GM19468 (cell line): ENCODE measurements around the gene CSNK2A2.

Experiments
- ATAC-seq: cut with Tn5 transposase; IDR thresholded peaks from one replicate; pipeline ENCODE4 v1.9.1; 2021; ENCODE audit warnings: mild to moderate bottlenecking, moderate library complexity, moderate number of reproducible peaks; ENCODE audit not compliant: unreplicated experiment; ENCODE audit errors: extremely low read depth

The CSNK2A2 gene

DNA sequence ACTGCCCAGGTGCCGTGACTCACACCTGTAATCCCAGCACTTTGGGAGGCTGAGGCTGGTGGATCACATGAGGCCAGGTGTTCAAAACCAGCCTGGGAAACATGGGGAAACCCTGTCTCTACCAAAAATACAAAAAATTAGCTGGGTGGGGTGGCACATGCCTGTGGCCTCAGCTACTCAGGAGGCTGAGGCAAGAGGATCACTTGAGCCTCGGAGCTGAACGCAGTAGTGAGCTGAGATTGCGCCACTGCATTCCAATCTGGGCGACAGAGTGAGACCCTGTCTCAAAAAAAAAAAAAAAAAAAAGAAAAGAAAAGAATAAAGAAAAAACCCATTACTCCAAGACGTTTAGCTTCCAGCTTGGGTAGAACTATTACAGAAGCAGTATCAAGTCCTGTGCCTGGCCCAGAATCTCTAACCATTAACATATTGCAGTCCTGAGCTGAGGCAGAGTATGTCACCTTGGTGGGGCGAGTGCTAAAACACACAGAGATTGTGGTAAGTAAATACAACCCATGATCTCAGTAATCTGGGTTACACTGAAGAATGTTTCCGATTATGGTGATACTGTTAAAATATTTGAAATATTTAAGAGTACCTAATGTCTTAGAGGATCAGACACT lies 45.5 kb downstream of the CSNK2A2 start:
- ATAC-seq, result no peak

DNA sequence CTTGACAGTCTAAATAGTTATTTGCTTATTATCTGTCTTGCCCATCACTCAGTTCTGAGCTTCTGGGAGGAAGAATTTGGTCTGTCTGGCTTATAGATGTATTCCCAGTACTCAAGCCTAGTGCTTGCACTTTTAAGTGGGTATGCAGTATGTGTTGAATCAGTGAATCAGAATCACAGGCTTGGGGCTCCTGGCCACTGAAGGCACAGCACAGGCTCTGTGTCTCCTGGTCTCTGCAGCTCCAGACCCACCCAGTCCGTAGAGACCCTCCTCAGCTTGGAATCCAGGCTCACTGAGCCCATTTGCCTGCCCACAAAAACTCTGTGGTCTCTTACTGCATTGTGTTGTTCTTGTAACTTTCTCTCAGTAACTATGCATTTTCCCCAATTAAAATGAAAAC lies 49.4 kb downstream of the CSNK2A2 start:
- ATAC-seq, result no peak

DNA sequence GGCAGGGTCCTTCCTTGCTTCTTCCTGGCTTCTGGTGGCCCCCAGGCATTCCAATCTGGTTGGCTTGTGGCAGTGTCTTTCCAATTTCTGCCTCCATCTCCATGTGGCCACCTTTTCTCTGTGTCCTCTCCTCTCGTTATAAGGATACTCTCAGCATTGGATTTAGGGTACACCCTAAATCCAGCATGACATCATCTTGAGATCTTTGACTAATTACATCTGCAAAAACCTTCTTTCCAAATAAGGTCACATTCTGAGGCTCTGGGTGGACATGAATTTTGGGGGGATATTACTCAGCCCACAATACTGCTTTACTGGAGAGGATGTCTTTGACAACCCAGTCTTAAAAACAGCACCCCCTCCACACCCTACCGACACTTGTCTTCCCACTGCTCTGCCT lies 49.8 kb downstream of the CSNK2A2 start:
- no peak for ATAC-seq

DNA sequence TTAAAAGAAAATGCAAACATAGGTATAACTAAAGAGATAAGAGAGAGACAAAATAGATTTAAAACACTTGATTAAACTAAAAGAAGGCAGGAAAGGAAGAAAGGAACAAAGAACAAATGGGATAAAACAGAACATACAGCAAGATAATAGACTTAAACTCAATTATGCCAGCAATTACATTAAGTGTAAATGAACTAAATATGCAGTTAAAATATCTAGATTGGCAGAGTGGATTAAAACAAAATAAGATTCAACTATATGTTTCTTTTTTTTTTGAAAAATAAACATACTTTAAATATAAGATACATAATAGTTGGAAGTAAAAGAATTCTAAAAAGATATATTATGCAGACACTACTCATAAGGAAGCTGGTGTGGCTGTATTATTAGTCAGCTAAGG lies 59.1 kb downstream of the CSNK2A2 start:
- no peak for ATAC-seq

DNA sequence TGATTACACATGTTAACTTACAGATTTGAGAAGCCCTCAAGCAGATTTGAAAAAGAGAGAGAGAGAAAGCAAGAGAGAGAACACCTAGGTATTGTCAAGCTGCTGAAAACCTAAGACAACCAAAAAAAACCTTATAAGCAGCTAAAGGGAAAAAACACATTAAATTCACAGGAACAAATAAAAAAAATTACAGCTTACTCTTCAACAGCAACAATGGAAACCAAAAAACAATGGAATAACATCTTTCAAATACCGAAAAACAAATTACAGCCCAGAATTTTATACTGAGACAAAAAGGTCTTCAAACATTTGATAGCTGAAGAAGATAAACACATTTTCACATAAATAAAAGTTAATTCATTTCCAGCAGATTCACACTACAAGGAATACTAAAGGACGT lies 60.3 kb downstream of the CSNK2A2 start:
- ATAC-seq, result no peak

DNA sequence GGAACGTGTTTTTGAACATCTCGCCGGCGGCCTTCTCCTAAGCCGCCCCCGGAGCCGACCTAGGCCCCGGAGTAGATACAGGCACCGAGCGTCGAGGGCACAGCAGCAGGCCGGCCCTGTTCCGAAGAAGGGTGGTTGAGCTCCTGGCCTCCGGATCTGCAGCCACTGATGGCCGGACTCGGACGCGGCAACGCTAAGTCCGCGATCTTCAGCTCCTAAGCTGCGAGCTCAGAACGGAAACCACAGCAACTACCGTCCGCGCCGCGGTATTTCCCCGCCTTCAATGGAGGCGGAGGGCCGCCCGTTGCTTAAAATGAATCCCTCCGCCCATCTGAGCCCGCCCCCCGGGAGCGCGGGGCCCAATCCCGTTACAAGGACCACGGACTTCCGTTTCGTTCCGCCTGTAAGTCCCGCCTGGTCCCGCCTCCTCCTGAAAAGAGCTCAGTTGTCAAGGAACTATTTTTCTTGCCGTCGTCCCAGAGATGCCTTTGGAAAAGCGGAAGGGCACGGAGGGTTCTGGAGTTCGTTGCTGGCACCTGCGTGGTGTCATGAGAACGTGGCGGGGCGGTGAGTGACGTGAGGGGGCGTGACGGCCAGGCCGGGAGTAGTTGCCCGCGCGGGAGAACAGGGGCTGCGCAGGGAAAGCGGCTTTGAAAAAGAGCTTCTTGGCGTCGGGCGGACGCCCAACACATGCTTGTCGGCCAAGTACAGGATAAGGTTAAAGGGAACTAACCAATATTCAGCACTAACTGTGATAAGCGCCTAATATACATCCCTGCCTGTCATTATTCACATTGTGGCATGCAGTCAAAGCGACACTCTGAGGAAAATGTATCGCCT lies 68.6 kb downstream of the CSNK2A2 start, which contains the start of gene CFAP20:
Gene CFAP20, minus strand, starts transcription at position 285 of the 840 bp plus-strand sequence. Its CDS starts 266 bp downstream, at position 19.
- peak; percentile 67 for ATAC-seq

DNA sequence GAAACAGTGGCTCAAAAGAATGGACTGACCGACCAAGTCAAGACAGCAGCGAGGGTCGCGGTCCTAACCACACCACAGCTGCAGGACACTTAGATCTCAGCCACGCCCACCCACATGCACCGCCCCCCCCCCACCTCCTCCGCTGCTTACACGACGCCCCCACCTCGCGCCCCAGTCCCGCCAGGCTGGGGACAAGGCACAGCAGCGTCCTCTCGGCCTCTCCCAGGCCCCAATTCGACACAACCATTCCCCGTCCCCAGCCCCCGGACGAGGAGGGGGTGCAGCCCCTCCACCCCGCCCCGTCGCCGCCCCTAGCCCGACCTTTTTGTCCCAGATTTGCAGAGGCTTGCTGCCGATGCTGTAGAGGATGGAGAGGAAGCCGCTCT lies 69.2 kb downstream of the CSNK2A2 start:
- ATAC-seq, result no peak

DNA sequence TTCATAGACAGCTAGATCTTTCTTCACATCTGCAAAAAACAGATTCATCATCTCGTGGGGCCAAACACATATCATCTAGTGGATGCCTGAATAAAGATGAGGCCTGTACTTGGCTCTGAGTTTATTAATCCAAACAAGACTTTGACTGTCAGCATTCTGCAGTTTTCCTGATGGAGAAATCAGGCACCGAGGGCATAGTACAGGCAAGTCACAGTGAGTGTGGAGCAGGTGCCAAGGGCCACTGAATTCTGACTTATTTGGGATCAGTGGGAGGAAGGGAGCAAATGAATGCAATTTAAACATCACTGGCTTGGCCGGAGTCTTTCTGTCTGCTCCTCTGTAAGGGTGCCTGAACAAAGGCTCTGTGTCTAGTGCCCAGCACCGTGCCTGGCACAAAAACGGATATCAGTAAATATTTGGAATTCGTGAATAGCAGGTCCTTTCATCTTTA lies 69.7 kb downstream of the CSNK2A2 start:
- no peak for ATAC-seq

DNA sequence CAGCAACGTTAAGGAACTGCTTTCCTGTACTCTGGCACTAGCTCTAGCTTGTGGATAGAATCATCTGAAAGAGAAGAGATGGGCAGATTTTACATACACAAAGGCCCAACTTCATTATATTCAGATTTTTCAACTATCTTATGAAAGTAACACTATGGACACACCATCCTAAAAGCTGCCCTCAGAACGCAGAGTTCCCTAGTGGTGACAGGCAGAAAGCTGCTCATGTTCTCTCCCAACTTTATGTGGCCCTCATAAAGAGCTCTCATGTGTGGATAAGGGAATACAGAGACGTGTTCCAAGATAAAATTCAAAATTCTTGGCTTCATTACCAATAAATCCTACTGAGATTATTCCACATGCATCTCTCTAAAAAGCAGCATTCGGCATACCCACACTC lies 70.3 kb downstream of the CSNK2A2 start:
- no peak for ATAC-seq

DNA sequence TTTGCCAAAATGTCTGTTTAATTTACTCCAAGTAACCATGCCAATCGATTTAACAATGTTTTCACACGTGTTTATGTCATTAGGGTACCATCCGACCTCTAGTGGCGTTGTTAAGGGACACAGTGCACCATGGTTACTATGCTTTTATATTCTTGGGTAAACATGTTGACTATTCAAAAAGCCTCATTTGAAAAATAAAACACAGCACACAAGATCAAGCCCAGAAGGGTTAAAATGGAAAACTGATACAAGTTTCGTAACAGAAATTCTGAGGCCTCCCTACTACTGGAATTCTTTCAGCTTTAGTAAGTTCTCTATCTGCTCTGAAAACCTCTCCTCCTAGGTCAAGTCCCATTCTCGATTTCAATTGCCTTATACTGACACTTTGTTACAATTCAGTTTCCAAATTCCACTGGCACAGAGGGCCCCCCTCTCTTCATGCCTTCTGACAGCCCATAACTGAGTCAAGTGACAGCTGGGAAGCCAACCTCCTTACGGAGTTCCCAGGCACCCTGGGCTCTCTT lies 70.8 kb downstream of the CSNK2A2 start:
- ATAC-seq, result no peak

DNA sequence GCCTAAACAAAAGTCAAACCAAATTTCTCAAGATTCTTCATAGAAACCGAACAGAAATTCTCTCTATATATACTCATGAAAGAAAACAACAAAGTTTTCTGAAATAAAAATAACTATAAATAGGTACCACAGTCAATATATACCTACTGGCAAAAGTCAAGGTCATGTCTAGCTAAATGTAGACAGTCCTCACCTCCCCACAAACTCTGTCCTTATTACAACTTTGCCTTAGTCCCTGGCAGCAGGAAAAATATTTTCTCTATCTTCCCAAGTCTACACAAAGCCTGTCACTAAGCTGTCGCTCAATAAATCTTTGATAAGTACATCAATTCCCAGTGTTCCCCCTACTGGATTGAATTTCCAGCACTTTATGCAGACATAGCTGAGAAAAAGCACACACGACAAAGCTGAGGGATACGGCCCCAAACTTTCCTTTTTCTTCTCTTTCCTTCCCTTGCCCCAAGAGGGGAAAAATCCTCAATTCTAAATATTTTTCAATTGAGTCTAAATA lies 71.4 kb downstream of the CSNK2A2 start:
- ATAC-seq, result no peak

DNA sequence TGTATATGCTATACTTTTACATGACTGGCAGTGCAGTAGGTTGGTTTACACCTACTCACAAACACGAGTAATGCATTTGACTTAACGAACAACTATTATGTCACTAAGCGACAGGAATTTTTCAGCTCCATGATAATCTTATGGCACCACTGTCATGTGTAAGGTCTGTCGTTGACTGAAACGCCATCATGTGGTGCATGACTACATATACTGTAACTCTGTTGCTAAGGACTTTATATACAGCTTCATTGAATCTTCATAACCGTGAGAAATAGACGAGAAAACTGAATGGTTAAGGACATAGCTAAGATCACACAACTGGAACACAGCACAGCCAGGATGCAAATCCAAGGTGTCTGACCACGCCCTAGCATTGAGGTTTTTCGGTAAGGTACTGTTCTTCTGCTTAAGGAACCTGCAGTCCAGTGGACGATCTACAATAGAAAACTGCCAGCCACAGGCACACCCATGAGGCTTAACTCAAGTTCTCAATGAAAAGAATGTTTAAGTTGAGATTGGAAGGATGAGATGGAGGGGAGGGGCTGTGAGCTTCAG lies 72.0 kb downstream of the CSNK2A2 start:
- no peak for ATAC-seq

DNA sequence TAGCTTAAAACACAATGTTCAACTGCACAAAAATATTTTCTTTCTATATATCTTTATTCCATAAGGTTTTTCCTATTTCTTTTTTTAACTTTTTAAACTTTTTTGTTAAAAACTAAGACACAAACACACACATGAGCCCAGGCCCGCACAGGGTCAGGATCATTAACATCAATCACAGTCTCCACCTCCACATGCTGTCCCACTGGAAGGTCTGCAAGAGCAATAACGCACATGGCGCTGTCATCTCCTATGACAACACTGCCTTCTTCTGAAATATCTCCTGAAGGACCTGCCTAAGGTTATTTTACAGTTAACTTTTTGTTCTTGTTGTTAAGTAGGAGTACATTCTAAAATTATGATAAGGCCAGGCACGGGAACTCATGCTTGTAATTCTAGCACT lies 72.9 kb downstream of the CSNK2A2 start:
- ATAC-seq, result no peak

DNA sequence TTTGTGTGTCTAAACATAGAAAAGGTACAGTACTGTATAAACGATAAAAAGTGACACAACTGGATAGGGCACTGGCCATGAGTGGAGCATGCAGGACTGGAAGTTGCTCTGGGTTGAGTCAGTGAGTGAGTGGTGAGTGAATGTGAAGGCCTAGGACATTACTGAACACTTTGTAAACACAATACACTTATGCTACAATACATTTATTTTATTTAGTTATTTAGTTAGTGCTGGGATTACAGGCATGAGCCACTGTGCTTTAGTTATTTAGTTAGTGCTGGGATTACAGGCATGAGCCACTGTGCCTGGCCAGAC lies 73.3 kb downstream of the CSNK2A2 start:
- ATAC-seq, result no peak

DNA sequence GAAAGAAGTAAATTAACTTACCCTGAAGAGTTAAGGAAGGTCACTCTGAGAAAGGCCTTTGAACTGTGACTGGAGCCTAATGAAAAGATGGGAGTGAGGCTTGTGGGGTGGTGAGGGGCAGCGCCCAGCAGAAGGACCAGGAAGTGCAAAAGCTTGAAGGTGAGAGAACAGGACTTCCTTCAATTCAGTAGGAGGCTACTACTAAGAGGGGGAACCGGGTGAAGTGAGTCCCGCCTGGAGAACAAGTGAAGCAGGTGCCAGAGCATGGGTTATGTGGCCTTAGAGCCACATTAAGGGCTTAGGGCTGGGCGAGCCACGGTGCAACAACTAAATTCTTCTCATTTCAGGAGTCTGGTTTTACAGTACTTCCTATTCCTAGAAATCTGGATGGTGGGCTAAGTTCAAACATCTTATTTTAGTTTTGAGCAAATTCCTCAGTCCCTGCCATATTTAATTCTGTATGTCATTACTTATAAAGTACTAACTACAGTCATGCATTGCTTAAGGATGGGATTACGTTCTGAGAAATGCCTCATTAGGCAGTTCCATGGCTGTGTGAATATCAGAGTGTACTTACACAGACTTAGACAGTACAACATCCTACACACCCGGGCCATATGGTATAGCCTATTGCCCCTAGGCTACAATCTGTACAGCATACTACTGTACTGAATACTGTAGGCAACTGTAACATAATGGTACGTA lies 73.9 kb downstream of the CSNK2A2 start:
- no peak for ATAC-seq

DNA sequence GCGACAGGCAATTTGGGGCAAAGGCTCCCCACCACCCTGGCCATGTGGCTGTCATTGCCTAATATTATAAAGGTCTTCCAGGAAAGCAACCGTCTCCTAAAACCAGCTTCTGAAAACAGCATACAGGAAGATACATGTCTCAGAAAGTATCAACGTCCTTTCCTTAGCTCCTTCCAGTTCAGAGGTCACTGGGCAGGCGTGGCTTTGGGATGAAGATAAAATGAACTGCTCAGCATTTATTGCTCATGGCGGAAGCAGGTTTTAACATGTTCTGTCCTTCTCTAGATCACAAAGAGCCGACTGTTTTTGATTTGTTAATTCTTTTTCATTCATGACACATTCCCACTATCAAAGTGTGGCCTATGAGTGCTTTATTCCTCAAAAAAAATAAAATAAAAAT lies 76.8 kb downstream of the CSNK2A2 start:
- ATAC-seq, result no peak

DNA sequence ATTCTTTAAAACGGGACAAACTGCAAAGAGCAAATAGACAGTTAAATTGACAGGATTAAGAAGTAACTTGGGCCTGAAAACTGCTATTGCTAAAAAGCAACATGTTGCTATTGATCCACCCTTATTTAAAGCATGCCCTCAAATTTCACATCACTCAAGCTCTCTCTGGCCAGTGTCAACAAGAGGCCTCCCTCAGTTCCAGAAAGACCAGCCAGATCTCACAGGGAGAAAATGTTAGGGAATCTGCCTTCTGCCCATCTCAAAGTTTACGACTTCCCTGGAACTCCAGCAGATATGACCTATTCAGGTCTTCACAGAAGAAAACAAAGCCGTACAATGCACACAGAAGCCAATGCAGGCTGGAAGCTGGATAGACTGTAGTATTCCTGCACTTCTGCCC lies 77.7 kb downstream of the CSNK2A2 start:
- no peak for ATAC-seq

DNA sequence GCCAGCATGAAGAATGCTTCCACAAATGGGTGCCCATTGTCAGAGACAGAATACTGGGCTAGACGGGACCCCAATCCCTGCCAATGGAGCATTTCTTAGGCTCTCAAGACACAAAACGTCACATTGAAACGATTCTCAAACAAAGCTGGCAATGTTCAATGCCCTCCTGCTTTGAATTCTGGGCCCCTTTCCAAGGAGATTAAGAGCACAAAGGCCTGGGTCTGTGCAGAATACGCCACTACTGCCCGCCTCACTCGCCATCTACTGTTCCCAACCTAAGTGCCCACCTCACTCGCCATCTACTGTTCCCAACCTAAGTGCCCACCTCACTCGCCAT lies 78.4 kb downstream of the CSNK2A2 start:
- no peak for ATAC-seq

DNA sequence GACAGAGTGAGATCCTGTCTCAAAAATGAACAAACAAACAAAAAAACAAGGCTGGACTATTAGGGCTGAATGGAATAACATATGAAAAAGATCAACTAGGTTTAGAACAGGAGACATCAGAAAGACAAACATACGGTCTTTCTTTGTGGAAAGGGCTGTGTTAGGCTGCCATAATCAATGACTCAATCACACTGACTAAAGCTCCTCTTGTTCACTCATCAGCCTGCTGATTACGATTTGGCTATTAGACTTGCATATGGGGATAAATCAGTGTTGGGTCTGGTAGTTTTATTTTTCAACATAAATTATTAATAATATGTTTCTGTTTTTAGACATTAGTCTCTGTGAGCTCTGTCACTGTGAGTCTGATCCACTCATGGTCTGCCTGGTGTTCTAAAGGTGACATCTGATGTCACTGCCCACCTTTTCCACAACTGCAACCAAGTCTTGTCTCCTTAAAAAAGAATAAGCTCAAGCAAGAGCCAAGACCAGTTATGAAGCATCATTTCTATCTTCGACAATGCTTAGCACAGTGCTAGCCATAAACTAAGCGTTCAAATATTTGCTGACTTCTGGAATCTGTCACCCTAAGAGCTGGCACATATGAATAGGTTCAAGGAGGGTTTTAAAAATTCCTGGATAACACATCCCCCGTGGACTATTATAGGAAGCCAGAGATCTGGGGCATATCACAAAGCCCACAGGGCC lies 79.0 kb downstream of the CSNK2A2 start:
- no peak for ATAC-seq

DNA sequence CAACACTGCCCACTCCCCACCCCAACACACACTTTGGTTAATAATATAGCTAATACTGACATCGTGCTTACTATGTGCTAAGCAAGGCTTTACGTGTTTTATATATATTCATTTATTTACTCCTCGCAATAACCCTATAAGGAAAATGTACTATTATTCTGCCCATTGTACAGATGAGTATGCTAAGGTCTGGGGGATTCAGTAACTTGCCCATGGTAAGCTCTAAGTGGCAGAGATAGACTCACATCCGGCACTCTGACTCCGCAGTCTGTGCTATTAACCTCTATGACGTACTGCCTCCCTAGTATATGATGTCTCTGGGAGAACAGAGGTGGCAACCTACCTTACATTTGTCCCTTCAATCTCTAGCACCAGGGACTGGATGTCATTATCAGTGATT lies 81.4 kb downstream of the CSNK2A2 start:
- no peak for ATAC-seq
